DMS153 treated with DMSO at 0.1 percent for 48 hours (cell line): ENCODE measurements around the gene FAM25C.
"Not testable (repeated sequence)": the region's sequence is repeated elsewhere in the genome, so short reads cannot be mapped to it uniquely, and the experiment has no call there.

Experiments used
- DNase-seq: peaks from one replicate; lab custom pipeline; 2025; ENCODE audit not compliant: unreplicated experiment; lab: John Stamatoyannopoulos, UW

Gene FAM25C

GRCh38 chr10:47959677-47960076, 39.9 kb downstream of the FAM25C start:
- not testable (repeated sequence) for DNase-seq

DNA sequence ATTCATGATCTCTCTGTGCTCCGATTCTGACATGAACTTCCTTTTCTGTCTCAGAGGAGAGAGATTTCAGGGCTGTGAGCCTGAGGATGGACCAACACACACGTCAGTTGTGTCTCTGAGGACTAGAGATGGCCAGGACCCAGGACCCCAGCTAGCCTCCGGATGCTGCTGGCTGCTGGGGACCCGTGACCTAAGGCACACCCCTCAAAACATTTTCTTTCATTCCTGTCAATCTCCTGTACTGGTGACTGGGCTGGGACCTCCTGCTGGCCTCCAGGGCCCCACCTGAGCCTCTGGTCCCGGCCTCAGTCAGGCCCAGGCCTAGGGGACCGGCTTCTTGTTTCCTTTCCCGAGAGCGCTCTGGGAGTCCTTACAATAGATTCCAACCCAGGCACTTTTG, 42.4 kb downstream of the FAM25C start:
- DNase-seq, result not testable (repeated sequence)

GRCh38 chr10:47947424-47947823, 52.2 kb downstream of the FAM25C start:
- not testable (repeated sequence) for DNase-seq
